Mucosa of stomach (tissue), 1 donor: ENCODE data around the gene KSR1.
A peak's percentile ranks its signal among the peaks of the same experiment; 100 is the strongest.
"Not testable (repeated sequence)": the region's sequence is repeated elsewhere in the genome, so short reads cannot be mapped to it uniquely, and the experiment has no call there.

Source experiments
- H3K27me3 ChIP-seq: one replicate; pipeline ENCODE4 v1.7.0; 2013; ENCODE audit warnings: mild to moderate bottlenecking, low read length; ENCODE audit not compliant: control insufficient read depth, insufficient read depth
- H3K36me3 ChIP-seq: one replicate; pipeline ENCODE4 v1.7.0; 2013; ENCODE audit warnings: low read length; ENCODE audit not compliant: control insufficient read depth, insufficient read depth
- H3K4me1 ChIP-seq: one replicate; pipeline ENCODE4 v1.7.0; 2013; ENCODE audit warnings: mild to moderate bottlenecking, low read length; ENCODE audit not compliant: control insufficient read depth, insufficient read depth
- H3K4me3 ChIP-seq: one replicate; pipeline ENCODE4 v1.7.0; 2013; ENCODE audit warnings: low read length
- H3K9ac ChIP-seq: one replicate; pipeline ENCODE4 v1.7.0; 2013; ENCODE audit warnings: mild to moderate bottlenecking, low read length, moderate library complexity
- H3K9me3 ChIP-seq: one replicate; pipeline ENCODE4 v1.7.0; 2013; ENCODE audit warnings: mild to moderate bottlenecking, low read length, moderate library complexity; ENCODE audit not compliant: control insufficient read depth
- donor health status: Pancreatic carcinoma.

Gene KSR1

GRCh38 chr17:27457731-27458523 is 1.7 kb downstream of the KSR1 start:
- Histone ChIP-seq H3K9me3 (no peaks in the 10 kb centered on the region), H3K27me3 (peaks cover 14% of the 10 kb centered on the region), H3K4me1 (peaks cover 34% of the 10 kb centered on the region), H3K36me3 (no peaks in the 10 kb centered on the region), H3K4me3 (peak overlapping the region; percentile 48), H3K9ac (no peak overlapping the region)

- Histone ChIP-seq H3K4me1 (peaks cover 34% of the 10 kb centered on the region), H3K27me3 (peaks cover 14% of the 10 kb centered on the region), H3K4me3 (no peak overlapping the region), H3K9ac (no peak overlapping the region), H3K36me3 (no peaks in the 10 kb centered on the region), H3K9me3 (no peaks in the 10 kb centered on the region)
Observed at GRCh38 chr17:27458524-27458908, 2.3 kb downstream of the KSR1 start.

- H3K9ac ChIP-seq = no peak overlapping the region
- no peaks in the 10 kb centered on the region for H3K36me3 ChIP-seq
- no peak overlapping the region for H3K4me3 ChIP-seq
- peaks cover 14% of the 10 kb centered on the region for H3K27me3 ChIP-seq
- peaks cover 34% of the 10 kb centered on the region for H3K4me1 ChIP-seq
- H3K9me3 ChIP-seq = no peaks in the 10 kb centered on the region
Observed at GRCh38 chr17:27459433-27459832, 3.2 kb downstream of the KSR1 start.

GRCh38 chr17:27460196-27460725 is 4.0 kb downstream of the KSR1 start:
- H3K9me3 ChIP-seq = no peaks in the 10 kb centered on the region
- no peak overlapping the region for H3K4me3 ChIP-seq
- peaks cover 31% of the 10 kb centered on the region for H3K4me1 ChIP-seq
- peaks cover 14% of the 10 kb centered on the region for H3K27me3 ChIP-seq
- no peaks in the 10 kb centered on the region for H3K36me3 ChIP-seq
- H3K9ac ChIP-seq = no peak overlapping the region

- peaks cover 25% of the 10 kb centered on the region for H3K4me1 ChIP-seq
- no peak overlapping the region for H3K9ac ChIP-seq
- no peaks in the 10 kb centered on the region for H3K9me3 ChIP-seq
- H3K36me3 ChIP-seq = no peaks in the 10 kb centered on the region
- no peak overlapping the region for H3K4me3 ChIP-seq
- peaks cover 10% of the 10 kb centered on the region for H3K27me3 ChIP-seq
Observed at GRCh38 chr17:27461192-27461859, 5.1 kb downstream of the KSR1 start.

- no peak overlapping the region for H3K4me3 ChIP-seq
- H3K9ac ChIP-seq = no peak overlapping the region
- H3K27me3 ChIP-seq = peaks cover 9% of the 10 kb centered on the region
- H3K36me3 ChIP-seq = no peaks in the 10 kb centered on the region
- H3K4me1 ChIP-seq = peaks cover 23% of the 10 kb centered on the region
- no peaks in the 10 kb centered on the region for H3K9me3 ChIP-seq
Observed at GRCh38 chr17:27462149-27462548, 5.9 kb downstream of the KSR1 start.

- H3K36me3 ChIP-seq = no peaks in the 10 kb centered on the region
- H3K9ac ChIP-seq = no peak overlapping the region
- H3K27me3 ChIP-seq = peaks cover 4% of the 10 kb centered on the region
- H3K9me3 ChIP-seq = no peaks in the 10 kb centered on the region
- H3K4me1 ChIP-seq = peaks cover 18% of the 10 kb centered on the region
- H3K4me3 ChIP-seq = no peak overlapping the region
Observed at GRCh38 chr17:27462714-27463113, 6.5 kb downstream of the KSR1 start.

- Histone ChIP-seq H3K9me3 (no peaks in the 10 kb centered on the region), H3K9ac (no peak overlapping the region), H3K36me3 (no peaks in the 10 kb centered on the region), H3K27me3 (peaks cover 1% of the 10 kb centered on the region), H3K4me3 (no peak overlapping the region), H3K4me1 (peaks cover 14% of the 10 kb centered on the region)
Observed at GRCh38 chr17:27463235-27463677, 7.0 kb downstream of the KSR1 start.

- not testable (repeated sequence) for H3K9me3 ChIP-seq, H3K27me3 ChIP-seq, H3K4me1 ChIP-seq, H3K4me3 ChIP-seq, H3K9ac ChIP-seq, H3K36me3 ChIP-seq
Observed at GRCh38 chr17:27464019-27464418, 7.8 kb downstream of the KSR1 start.

GRCh38 chr17:27464431-27464830 is 8.2 kb downstream of the KSR1 start:
- no peak overlapping the region for H3K4me3 ChIP-seq
- no peaks in the 10 kb centered on the region for H3K9me3 ChIP-seq
- no peak overlapping the region for H3K9ac ChIP-seq
- H3K27me3 ChIP-seq = no peaks in the 10 kb centered on the region
- H3K36me3 ChIP-seq = no peaks in the 10 kb centered on the region
- peaks cover 10% of the 10 kb centered on the region for H3K4me1 ChIP-seq

GRCh38 chr17:27465875-27466274 is 9.6 kb downstream of the KSR1 start:
- H3K36me3 ChIP-seq, H3K4me1 ChIP-seq, H3K27me3 ChIP-seq, H3K9ac ChIP-seq, H3K9me3 ChIP-seq, H3K4me3 ChIP-seq: not testable (repeated sequence)

GRCh38 chr17:27466376-27466742 is 10.1 kb downstream of the KSR1 start:
- no peaks in the 10 kb centered on the region for H3K27me3 ChIP-seq
- H3K36me3 ChIP-seq = no peaks in the 10 kb centered on the region
- H3K4me3 ChIP-seq = no peak overlapping the region
- peaks cover 10% of the 10 kb centered on the region for H3K4me1 ChIP-seq
- H3K9ac ChIP-seq = no peak overlapping the region
- H3K9me3 ChIP-seq = no peaks in the 10 kb centered on the region
